NOMO-1 (cell line): ENCODE data around the gene RFX1.

ENCODE experiments used
- DNase-seq, 2 experiments: peaks; one replicate each; lab custom pipeline; 2025; ENCODE audit not compliant: unreplicated experiment in 2 of 2; lab: John Stamatoyannopoulos, UW

RFX1 gene

GRCh38 chr19:13962699-13963602 is 43.2 kb downstream of the RFX1 start:
- no peak for DNase-seq

GRCh38 chr19:13961826-13962698 is 44.1 kb downstream of the RFX1 start:
- DNase-seq = no peak

- no peak for DNase-seq
Measured at GRCh38 chr19:13960863-13961784, 45.0 kb downstream of the RFX1 start.

- DNase-seq = no peak
Measured at GRCh38 chr19:13959962-13960862, 45.9 kb downstream of the RFX1 start.

GRCh38 chr19:13959141-13959961 is 46.8 kb downstream of the RFX1 start:
- DNase-seq = no peak

- no peak for DNase-seq
Measured at GRCh38 chr19:13958043-13958442, 48.1 kb downstream of the RFX1 start.

GRCh38 chr19:13957051-13957450 is 49.1 kb downstream of the RFX1 start:
- no peak for DNase-seq

GRCh38 chr19:13956365-13956744 is 49.8 kb downstream of the RFX1 start:
- DNase-seq = no peak

- no peak for DNase-seq
Measured at GRCh38 chr19:13955662-13956364, 50.3 kb downstream of the RFX1 start.

- DNase-seq = no peak
Measured at GRCh38 chr19:13954185-13954584, 51.9 kb downstream of the RFX1 start.

GRCh38 chr19:13952931-13953531 is 53.1 kb downstream of the RFX1 start:
- DNase-seq = no peak

- peak; percentile 99 for DNase-seq
Measured at GRCh38 chr19:13952154-13952930, 53.8 kb downstream of the RFX1 start, which contains the start of gene DCAF15. Gene DCAF15, plus strand, starts transcription at chr19:13952509. Its CDS starts 4 bp downstream, at chr19:13952513.

- DNase-seq = no peak
Measured at GRCh38 chr19:13951799-13952153, 54.3 kb downstream of the RFX1 start.

- DNase-seq = no peak
Measured at GRCh38 chr19:13951043-13951442, 55.1 kb downstream of the RFX1 start.

GRCh38 chr19:13946414-13946813 is 59.7 kb downstream of the RFX1 start:
- DNase-seq = no peak

GRCh38 chr19:13942023-13942684 is 64.0 kb downstream of the RFX1 start:
- DNase-seq = no peak
